HG02884 (cell line): Measurements from ENCODE around the gene SLC39A11.
"Not testable (repeated sequence)": the region's sequence is repeated elsewhere in the genome, so short reads cannot be mapped to it uniquely, and the experiment has no call there.

Experiments
- ATAC-seq: cut with Tn5 transposase; IDR thresholded peaks from one replicate; pipeline ENCODE4 v1.9.1; 2021; ENCODE audit warnings: mild to moderate bottlenecking, moderate library complexity; ENCODE audit not compliant: unreplicated experiment

Gene SLC39A11

DNA sequence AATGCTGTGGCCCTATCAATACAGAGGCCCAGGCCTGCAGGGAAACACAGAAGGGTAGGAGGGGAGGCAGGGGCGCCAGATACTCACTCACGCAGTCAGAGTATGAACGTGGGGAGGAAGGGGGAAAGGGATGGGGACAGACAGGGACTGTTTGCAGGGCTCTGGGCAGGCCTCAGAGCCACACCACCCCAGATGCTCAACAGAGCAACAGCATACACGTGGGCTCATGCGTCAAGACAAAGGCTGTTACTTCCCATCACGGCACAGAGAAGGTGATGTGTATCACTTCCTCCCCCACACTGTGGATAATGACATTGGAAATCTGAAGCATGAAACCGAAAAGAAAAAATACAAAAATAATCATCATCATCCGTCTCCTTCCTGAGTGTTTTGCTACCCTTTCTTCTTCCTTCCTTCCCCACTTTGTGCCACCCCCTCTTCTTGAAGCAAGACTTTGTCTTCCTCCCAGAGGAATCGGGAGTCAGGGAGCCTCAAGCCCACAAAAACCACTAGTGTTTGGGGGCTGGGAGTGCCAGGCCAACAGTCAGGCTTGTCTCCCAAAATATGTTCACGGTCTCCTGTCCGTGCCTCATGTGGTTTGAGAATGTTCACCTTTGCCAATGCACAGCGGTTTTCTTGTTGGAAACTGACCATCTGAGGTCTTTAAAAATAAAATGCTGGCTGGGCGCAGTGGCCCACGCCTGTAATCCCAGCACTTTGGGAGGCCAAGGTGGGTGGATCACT lies 20.1 kb downstream of the SLC39A11 start:
- ATAC-seq: no peak

DNA sequence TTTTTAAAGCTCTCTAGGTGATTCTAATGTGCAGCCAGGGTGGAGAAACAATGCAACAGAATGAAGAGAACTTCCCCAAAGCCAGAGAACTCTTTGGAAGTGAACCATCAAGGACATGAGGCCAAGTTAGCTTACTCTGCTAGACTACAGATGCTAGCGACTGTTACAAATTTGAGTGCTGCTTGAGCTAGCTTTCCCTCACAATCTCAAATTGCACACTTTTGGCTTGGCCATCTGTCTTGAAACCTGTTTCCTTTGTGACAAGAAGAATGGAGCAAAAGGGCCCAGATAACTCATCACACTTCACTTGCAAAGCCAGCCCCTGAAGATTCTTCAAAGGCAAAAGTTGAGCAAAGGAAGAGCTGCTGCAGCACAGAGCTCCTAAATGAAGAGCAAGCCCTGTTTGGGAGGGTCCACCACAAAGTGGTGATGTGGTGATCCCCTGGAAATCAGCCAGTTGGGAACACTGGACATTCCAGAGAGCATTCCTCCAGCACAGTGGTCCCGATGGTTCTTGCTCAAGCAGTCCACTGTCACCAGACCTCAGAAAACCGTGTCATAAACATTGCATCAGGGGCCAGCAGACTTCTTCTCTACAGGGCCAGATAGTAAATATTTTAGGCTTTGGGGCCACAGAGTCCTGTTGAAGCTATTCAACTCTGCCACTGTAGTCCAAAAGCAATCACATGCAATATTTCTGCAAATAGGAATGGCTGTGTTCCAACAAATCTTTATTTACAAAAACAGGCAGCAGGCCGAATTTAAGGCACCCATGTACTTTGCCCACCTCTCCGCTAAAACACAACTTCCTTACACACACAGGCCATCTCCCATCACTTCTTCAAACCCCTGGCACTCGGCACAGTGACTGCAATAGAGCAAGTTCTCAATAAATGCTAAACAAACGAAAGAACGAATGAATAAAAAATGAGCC lies 21.2 kb downstream of the SLC39A11 start:
- ATAC-seq: no peak

DNA sequence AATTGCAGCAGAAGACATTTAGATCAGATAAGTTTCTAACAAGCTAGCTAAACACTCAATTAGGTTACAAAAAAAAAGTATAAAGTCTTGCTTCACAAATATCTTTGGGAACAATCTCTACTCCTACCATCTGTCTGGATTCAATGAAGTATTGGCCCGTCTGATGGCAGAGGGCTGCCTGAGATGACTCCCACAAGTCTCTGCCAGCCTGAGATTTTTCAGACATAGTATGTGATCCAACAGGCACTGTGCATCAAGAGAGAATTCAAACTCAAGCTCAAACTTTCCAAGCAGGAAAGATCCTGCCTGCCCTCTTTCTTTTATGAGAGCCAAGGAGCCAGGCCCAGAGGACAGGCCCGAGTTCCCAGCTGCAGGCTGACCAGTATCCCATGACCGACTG lies 22.6 kb downstream of the SLC39A11 start:
- ATAC-seq: no peak

DNA sequence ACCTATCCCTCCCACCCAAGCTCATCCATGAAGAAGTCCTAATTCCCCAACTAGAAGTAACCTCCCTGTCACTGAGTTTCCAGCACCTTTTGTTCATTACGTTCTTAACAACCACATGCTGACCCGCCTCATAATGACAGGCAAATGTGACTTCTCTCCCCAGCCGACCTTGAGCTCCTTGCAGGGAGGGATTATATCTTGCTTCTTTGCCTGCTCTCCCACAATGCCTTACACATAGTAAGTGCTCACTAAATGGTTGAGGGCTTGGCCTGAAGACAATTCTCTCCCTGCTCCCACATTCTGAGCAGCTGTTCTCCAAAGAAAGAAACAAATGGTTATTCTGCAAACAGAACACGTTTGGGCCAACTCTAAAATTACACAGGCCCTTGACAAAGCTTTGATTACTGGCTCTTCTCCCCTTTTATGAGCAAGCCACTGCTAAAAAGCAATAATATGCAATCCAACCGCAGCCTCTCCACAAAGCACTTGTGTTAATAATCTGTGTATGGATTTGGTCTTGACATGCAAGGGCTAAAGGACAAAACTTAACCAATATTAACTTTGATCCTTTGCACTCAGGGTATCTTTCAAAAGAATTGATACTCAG lies 23.2 kb downstream of the SLC39A11 start:
- ATAC-seq: no peak

- ATAC-seq: no peak
These were observed 23.9 kb downstream of the SLC39A11 start for GRCh38 chr17:73068322-73069153.

DNA sequence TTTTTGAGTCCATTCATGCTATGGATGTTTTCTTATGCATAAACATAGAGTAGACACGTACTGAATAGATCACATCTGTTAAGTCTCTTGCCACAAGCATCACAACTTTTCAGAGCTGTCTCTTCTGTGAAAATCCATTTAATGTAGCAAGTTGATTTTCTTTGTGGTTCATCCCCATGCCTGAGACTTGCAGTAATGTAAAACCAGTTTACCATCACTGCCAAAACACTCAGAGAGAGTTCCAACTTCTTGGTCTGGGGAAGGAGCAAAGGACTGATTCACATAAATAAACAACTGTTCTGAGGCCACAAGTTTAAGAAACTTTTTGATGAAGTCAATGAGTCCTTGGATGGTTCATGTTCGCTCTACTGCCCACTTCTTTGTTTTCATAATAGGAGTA lies 24.8 kb downstream of the SLC39A11 start:
- not testable (repeated sequence) for ATAC-seq

DNA sequence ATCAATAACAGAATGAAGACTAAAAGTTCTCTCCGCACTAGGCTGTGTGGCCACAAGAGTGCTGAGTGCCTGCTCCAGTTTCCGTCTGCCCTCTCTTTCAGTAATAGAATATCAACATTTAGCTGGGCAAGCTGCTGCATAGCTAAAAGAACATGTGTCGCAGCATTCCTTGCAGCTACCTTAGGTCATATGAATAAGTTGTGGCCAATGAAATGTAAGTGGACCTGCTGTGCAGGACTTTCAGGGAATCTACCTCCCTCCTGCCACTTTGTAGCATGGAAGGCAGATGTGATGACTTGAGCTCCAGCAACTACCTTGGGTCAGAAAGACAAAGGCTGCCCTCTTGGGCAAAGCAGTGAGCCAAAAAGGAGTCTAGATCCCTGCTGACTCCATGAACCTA lies 25.4 kb downstream of the SLC39A11 start:
- no peak for ATAC-seq

DNA sequence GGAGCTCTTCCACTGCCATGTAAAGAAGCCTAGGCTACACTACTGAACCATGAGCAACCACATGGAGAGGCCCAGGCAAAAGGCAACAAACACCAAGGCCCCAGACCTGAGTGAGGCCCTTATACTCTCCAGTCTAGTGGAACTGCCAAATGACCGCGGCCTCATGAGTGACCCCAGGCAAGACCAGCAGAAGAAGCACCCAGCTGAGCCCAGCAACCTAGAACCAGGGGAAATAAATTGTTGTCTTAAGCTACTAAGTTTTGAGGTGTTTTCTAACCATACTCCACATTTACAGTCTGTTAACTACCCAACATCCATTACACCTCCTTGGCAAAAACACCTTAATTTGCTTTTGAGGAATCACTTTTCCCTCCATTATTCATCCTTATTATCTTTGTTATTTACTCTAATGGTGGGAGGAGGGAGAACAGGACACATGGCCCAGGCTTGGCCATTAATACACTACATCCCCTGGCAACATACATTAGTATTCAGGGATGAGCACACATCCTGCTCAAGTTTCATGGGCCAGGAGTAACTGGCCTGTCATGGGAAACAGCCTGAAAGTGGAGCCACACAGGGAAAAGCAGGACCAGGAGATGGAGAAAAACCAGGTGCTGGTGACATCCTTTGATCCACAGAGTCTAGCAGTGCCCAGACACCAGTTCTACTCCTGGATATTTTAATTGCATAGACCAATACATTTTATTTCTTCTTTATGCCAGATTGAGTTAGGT lies 26.2 kb downstream of the SLC39A11 start:
- no peak for ATAC-seq

DNA sequence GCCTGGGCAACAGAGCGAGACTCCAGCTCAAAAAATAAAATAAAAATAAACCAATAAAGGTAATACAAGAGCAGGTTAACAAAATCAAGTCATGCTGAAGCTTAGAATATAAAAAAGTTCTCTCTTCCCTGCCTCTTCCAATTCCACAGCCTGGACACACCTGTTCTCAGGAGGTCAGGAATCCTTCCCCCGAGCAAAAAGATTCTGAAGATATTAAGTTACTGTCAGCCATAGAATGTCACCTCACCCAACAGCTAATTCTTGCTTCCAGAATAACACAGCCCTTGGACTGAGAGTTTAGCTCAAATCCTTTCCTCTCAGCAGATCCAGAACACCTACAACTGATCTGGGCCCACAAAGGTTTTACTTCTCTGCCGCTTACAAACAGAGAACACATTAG lies 27.1 kb downstream of the SLC39A11 start:
- ATAC-seq: no peak

- no peak for ATAC-seq
These were observed 28.2 kb downstream of the SLC39A11 start for GRCh38 chr17:73064084-73064938.

GRCh38 chr17:73062726-73063125 lies 29.8 kb downstream of the SLC39A11 start:
- no peak for ATAC-seq

DNA sequence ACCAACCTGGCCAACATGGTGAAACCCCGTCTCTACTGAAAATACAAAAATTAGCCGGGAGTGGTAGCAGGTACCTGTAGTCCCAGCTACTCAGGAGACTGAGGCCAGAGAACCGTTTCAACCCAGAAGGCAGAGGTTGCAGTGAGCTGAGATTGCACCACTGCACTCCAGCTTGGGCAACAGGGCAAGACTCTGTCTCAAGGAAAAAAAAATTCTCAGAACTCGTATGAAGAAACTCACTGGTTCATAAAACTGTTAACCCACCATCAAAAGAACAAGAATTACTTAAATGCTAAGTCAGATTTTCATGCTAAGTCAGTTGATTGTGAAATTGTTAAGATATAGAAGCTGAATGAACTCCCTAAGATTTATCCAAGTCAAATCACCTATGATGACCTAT lies 31.3 kb downstream of the SLC39A11 start:
- ATAC-seq: no peak

DNA sequence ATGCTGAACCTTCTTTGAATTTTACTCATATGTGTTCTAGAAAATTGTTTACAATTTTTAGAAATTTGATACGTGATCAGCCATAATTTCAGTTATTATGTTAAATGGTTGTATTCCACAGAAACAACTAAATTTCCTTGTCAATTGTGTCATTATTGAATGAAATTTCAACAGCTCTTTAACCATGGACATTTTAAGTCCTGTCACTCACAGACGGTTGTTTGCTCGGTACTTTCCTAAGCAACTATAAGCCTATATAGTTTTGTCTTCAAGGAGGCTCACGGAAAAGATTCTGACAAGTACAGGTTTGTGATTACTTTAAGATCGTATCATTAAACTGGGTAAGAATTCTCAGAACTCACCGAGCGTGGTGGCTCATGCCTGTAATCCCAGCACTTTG lies 31.8 kb downstream of the SLC39A11 start:
- ATAC-seq: no peak

GRCh38 chr17:73059713-73060112 lies 32.8 kb downstream of the SLC39A11 start:
- ATAC-seq: not testable (repeated sequence)

DNA sequence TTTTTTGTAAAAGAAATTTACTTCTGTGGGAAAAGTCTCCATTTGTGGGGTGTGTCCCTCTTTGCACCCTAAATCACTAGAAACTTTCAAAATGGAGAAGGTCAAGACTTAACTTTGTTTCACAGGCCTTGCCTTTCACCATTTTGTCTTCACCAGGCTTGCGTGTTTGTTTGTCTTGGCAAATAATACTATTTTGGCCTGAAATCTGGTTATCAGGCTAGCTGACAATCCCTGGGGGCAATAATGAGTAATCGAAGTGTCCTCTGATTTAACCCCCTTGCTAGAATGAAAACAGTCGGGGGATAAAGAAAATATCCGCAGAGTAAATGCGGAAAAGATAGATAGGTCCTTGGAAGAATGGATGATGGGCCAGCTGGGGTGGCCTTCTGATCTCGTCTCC lies 34.5 kb downstream of the SLC39A11 start:
- ATAC-seq: no peak

DNA sequence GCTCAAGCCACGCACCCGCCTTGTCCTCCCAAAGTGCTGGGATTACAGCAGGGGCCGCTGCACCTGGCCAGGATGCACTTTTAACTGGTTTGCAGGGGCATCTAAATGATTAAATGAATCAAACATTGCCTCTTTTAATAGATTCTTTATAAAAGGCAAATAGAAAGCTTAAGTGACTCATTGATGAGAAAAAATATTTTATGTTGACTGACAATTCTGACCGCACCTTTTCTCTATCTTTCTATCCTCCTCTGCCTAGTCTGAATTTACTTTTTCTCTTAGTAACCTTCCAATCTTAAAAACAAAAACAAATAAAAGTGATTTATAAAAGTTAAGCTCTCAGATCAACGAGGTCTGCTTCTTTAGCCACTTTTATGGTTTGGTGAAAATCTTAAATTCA lies 35.3 kb downstream of the SLC39A11 start:
- no peak for ATAC-seq

DNA sequence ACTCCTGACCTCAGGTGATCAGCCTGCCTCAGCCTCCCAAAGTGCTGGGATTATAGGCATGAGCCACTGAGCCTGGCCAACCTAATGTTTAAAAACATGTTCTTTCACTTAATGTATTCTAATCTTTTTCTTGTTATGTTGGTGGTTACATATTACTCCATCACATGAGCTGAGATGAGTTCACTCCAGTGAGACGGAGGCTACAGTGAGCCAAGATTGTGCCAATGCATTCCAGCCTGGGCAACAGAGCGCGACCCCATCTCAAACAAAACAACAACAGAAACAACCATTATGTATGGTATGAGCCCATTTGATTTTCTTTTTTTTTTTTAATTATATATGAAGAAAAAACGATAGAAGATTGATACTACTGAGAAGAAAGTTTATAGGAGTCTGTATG lies 39.6 kb downstream of the SLC39A11 start:
- no peak for ATAC-seq

GRCh38 chr17:73050797-73051196 lies 41.7 kb downstream of the SLC39A11 start:
- no peak for ATAC-seq

- ATAC-seq: no peak
These were observed 44.3 kb downstream of the SLC39A11 start for GRCh38 chr17:73048170-73048569.
